GM12801 (cell line): Measurements from ENCODE around the gene ADARB1.

Source experiments
- CTCF ChIP-seq: IDR thresholded peaks from one replicate; pipeline ENCODE4 v1.5.1; 2011; ENCODE audit warnings: control low read depth; ENCODE audit not compliant: insufficient read length; ENCODE audit errors: extremely low read depth

The ADARB1 gene

GRCh38 chr21:45041984-45042663, 32.3 kb upstream of the ADARB1 start:
- TF ChIP-seq CTCF, result no peak

- no peak for TF ChIP-seq CTCF
These were observed 31.7 kb upstream of the ADARB1 start for GRCh38 chr21:45042664-45043161.

GRCh38 chr21:45043541-45044020, 30.8 kb upstream of the ADARB1 start:
- no peak for TF ChIP-seq CTCF

- TF ChIP-seq CTCF, result no peak
These were observed 28.9 kb upstream of the ADARB1 start for GRCh38 chr21:45045481-45045880.

- TF ChIP-seq CTCF, result no peak
These were observed 27.1 kb upstream of the ADARB1 start for GRCh38 chr21:45047257-45047656.

- TF ChIP-seq CTCF, result no peak
These were observed 26.2 kb upstream of the ADARB1 start for GRCh38 chr21:45048026-45048698.

GRCh38 chr21:45048968-45049367, 25.4 kb upstream of the ADARB1 start:
- TF ChIP-seq CTCF, result no peak
